NCI-H2171 (cell line): ENCODE data around the gene PSORS1C1.

Experiments
- DNase-seq: peaks from one replicate; lab custom pipeline; 2025; lab: John Stamatoyannopoulos, UW

The PSORS1C1 gene

DNA sequence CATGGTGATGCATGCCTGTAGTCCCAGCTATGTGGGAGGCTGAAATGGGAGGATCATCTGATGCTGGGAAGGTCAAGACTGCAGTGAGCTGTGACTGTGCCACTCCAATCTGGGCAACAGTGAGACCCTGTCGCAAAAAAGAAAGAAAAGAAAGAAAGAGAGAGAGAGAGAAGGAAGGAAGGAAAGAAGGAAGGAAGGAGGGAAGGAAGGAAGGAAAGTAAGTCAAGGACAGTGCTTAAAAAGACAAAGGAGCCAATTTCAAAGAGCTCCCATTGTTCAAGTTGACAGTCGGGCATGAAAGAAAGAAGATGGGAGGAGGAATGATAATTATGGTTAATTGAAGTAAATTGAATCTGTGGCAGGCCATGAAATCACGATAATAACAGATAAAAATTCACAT is 18.4 kb upstream of the PSORS1C1 start:
- DNase-seq = no peak

GRCh38 chr6:31096656-31097055 is 17.9 kb upstream of the PSORS1C1 start:
- DNase-seq = no peak

GRCh38 chr6:31098449-31098938 is 16.1 kb upstream of the PSORS1C1 start:
- no peak for DNase-seq

- DNase-seq = no peak
These were observed 11.5 kb upstream of the PSORS1C1 start for GRCh38 chr6:31103136-31103535.

DNA sequence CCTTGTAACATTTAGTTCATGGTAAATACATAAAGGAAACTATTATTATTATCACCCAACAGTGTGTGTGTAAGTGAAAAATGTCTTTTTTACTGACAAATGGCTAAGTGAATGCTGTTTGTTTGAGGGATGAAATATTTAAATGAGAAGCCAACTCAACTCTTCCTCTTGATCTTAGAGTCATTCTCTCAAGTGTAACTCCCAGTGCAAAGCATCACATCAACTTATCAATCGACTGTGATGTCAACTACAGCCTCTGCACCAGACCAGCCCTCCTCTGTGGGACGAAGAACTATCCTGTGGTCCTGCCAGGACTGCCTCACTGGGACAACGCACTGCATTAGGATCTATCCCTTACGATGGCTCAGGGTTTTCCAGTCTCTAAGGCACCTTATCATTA is 7.5 kb upstream of the PSORS1C1 start:
- DNase-seq = no peak

GRCh38 chr6:31110825-31111582 is 3.6 kb upstream of the PSORS1C1 start:
- no peak for DNase-seq

DNA sequence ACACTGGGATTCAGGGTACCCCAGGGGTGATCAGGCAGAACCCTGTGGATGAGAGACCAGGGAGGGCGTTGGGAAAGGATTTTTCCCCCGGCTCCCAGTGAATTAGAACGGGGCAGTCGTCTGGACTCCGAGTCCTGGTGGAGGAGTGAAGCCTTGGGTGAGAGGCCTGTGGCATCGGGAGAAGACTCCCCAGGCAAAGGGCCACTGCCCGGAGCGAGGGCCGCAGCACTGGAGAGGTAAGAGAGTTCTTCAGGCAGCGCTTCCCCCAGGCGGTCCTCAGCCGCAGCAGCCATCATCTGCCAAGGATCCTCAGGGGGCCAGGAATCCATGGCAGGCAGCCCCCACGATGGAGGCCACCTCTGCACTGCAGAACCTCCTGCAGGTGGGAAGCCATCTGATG is 2.9 kb upstream of the PSORS1C1 start:
- no peak for DNase-seq

GRCh38 chr6:31112478-31112877 is 2.1 kb upstream of the PSORS1C1 start, which contains the start of gene C6orf15:
Gene C6orf15, minus strand, starts transcription at chr6:31112575. Its CDS starts 20 bp downstream, at chr6:31112555.
- DNase-seq = no peak

DNA sequence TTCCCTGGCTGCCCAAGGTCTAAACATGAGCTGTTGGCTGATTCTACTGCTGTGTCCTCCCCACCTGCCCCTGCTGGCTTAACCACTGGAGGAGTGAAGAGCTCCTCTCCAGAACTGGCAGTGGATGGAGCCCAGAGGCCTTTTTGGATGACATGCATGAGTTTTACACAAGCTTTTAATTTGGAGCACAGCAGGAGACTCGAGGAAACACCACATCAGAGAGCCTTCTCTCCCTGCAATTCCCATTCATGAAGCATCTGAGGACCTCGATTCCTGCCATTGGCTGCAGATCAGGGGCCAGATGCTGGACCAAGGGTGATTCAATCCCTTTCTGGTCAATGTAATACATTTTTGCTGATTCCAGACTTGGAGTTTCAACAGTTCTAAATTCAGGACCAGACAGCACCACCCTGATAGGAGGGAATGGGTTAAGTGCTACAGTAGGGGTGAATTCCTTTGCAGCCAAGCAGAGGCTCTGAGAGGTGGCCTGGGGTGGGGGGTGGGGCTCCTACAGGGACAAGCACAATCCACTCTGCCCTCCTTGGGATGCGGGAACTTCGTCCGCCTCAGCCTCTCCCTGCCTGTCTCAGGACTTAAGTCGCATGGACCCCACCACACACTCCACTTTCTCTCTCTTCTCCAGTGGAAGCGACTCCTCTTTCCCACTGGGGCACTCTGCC is 599 bp upstream of the PSORS1C1 start:
- DNase-seq = no peak

DNA sequence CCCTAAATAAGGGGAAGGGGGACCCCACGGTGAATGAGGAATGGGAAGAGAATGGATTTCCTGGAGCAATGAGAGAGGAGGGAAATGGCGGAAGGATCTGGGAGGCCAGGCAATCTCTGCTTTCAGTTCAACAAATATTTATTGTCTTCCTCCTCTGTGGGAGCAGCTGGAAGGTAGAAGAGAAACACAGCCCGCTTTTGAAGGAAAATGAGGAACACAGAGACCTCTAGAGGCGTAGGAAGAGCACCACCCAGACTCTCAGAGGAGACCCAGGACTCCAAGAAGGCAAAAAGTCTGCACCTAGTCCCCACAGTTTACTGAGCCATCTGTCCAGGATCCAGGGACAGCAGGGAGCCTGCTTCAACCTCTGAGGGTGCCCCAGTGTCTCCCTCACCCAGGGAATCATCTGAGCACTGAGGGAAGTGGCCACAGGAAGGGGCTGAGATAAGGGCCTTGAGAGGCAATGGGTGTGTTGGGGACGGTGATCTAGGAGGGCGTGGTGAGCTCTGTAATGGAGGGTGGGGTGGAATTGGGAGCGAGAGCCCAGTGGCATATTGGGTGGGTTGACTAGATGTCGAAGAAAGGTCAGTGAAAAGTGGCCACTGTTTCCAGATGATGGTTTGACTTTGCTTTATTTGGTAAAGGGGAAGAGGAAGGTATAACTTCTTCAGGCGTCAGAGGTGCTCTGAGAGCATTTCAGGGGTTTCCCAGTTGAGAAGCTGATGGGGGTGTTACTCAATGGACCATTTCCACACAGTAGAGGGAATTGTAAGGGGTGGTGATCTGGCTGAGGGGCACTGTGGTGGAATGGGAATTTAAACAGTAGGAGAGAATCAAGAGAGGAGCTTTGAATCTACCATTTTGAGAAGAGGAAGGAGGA is 610 bp downstream of the PSORS1C1 start:
- DNase-seq = no peak

DNA sequence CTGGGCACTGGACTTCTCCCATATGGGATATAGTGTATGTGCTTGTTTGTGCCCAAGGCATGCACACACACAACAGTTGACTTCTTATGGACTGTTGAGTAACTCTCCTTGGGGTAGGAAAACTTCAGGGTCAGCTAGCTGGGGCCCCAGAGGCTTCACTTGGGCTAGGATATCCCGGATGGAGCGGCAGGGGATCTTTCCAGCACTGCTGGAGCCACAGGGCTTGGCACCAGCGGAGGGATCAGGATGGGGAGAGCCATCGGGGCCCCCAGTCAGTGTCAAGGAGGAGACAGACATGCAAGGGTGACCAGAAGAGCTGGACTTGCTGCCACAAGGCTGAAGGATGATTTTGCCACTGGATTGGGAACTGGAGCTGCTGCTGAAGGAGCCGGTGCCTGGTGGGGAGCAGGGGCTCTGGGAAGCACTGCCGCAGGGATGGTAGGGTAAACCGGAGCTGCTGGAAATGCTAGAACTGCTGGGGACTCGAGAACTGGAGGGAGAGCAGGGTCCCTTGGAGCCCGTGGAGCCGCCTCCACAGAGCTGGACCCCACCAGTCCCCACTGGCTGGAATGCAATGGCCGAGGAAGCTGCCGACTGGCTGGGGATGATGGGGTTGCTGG is 1.5 kb downstream of the PSORS1C1 start:
- DNase-seq = no peak

DNA sequence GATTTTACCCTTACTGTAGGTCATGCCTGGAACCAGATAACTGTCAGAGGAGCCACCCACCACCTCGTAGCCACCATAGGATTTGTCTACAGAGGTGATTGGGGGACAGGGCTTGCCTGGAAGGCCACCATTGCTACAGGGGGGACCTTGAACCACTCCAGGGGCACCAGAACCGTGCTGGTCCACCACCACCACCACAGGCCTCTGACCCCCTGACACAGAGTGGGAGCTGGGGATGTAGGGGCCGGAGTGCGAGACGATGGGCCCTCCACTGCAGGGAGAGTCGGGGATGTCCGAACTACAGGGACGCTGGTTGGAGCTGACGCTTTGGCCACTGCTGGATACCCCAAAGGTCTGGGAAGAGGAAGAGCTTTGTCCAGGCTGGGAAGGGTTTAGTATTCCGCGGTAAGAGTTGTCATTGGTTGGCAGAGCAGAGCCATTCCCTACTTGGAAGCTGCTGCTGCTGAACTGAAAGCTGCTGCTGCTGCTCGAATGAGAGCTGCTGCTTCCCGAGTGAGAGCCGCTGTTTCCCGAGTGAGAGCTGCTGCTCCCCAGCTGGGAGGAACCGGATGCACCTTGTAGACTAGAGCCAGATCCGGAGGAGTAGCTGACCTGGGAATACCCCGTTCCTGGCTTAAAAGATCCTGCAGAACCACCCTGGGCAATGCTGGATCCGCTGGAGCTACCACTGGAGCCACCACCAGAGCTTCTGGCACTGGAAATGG is 2.2 kb downstream of the PSORS1C1 start:
- DNase-seq = no peak

- no peak for DNase-seq
These were observed 3.6 kb downstream of the PSORS1C1 start for GRCh38 chr6:31118178-31118577.

- no peak for DNase-seq
These were observed 5.7 kb downstream of the PSORS1C1 start, which contains the start of gene CDSN for GRCh38 chr6:31120151-31120915. Gene CDSN, minus strand, starts transcription at chr6:31120446. Its CDS starts 27 bp downstream, at chr6:31120419.

- no peak for DNase-seq
These were observed 6.7 kb downstream of the PSORS1C1 start for GRCh38 chr6:31121131-31121790.

DNA sequence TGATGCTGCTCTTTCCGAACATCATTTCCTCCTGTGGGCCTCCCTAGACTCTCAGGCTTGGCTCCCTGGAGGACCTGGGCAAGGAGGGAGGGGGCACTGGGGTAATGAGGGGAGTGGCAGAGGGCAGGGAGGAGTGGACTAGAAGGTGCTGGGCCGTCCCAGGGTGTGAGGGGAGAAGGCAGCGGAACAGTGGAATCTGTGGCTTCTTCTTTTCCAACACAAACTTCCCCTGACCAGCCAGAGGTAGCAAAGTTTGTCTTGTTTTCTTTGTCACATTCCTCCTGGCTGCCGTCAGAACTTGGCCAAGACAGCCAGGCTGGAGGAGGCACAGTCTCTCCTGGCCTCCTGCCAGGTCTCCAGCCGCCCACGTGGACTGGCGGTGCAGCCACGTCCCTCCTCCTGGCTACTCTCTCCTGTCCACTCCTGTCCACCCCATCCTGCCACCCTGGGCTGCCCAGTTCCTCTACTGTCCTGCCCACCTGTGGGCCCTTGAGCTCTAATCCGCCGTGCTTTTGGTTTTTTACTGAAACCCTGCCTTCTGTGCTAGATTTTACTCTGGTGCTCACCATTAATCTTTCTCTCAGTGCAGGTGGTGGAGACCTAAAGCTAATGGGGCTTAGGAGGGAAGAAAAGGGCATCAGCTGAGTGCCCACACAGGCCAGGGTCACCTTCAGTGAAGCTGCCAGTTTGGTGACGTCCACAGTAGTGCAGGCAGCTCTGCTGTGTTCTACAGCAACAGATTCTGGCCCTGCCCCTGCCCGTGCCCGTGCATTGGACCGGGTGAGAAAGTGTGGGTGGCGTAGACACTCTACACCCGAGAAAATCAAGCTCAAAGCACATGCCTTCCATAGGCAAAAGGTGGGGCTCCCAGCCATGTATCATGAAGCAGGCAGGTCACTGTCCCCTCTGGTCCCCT is 8.4 kb downstream of the PSORS1C1 start:
- no peak for DNase-seq

- no peak for DNase-seq
These were observed 10.6 kb downstream of the PSORS1C1 start for GRCh38 chr6:31125162-31125561.

DNA sequence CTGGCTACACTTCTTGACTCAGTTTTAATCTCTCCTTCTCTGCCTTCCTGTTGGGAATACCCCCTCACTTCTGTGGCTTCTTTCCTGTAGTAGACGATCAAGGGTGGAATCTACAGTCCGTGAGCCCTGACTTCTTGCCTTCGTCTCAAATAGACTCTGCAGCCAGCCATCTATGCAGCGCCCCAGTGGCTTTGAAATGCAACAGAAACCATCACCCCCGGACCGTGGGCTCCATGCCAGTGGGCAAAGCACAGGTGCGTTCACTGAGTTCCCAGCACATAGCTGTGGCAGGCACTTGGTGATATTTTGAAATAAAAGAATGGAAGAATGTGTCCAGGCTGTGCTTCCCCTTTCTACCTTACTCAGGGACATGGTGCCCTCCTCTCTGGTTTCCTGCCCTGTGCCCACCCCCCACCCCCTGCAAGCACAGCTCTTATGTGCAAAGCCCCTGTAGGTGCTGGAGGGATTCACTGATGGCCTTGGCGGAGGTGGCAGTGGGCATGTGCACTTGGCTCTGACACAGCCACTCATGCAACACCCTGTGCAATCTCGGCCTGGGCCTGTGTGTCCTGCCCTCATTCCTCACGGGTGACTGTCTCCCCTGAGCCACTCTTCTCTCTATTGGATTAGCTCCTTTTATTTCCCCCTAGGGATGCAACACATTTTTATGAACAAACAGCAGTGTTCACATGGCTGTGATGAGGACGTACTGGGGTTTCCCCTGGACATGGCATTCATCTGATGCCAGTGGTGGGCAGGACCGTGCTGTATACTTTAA is 11.2 kb downstream of the PSORS1C1 start:
- no peak for DNase-seq
